CD4-positive, alpha-beta T cell treated with Interleukin-10 for 1 hour (primary cell): ENCODE results near the gene TCF4.
A peak's percentile ranks its signal among the peaks of the same experiment; 100 is the strongest.

Experiments used
- DNase-seq: peaks from one replicate; pipeline ENCODE4 v3.0.0-alpha.2; 2020

The TCF4 gene

GRCh38 chr18:55541571-55541970 is 46.4 kb downstream of the TCF4 start:
- DNase-seq = no peak

- no peak for DNase-seq
Observed at GRCh38 chr18:55539240-55539639, 48.8 kb downstream of the TCF4 start.

DNA sequence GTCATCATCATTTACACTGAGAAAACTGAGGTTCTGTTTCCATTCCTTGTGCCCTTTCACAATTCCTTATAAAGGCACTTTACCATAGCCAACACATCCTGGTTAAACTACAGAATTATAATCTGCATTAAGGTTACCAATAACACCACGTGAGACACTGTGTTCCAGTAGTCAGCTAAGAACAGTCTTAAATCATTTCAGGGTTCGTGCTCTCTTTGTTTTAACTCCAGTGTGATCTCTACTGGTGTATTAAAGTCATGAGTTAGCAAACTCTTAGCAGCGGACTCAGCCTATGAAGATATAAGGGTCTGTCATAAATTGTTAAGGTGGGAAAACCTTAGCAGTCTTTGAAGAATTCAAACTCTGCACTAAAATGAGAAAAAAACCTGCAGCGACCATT is 53.0 kb downstream of the TCF4 start:
- no peak for DNase-seq

DNA sequence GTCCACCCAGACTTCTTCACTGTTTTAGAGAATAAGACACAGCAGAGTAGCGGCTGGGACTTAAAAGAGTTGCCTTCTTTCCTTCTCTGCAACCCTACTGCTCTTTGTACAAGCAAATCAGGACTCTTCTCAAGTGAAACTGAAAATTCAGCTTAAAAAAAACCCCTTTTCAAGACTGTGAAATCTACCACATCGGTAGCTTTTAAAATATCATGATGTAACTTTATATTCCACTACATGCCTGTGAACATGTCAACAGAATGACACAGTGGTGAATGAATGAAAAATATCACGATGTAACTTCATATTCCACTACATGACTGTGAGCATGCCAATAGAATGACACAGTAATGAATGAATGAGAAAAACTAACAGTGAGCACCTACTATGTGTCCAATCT is 53.4 kb downstream of the TCF4 start:
- DNase-seq = no peak

- no peak for DNase-seq
Observed at GRCh38 chr18:55530166-55530565, 57.8 kb downstream of the TCF4 start.

DNA sequence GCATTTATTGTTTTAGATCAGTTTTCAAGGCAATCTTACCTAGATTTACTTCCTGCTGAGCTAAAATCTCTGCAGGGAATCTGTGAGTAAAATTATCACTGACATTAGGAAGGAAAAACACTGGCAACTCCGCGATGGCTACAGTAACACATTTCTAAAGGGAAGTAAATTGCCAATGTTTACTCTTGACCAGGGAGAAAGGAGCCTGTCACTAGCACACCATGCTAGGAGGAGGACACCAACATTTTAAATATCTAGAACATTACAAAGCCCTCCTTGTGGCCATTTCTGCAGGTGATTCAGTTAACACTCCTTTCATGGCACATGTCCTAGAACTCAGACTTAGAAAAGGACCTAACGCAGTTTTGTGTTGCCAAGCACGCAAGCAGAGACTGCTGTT is 58.4 kb downstream of the TCF4 start:
- no peak for DNase-seq

- no peak for DNase-seq
Observed at GRCh38 chr18:55525845-55526244, 62.1 kb downstream of the TCF4 start.

DNA sequence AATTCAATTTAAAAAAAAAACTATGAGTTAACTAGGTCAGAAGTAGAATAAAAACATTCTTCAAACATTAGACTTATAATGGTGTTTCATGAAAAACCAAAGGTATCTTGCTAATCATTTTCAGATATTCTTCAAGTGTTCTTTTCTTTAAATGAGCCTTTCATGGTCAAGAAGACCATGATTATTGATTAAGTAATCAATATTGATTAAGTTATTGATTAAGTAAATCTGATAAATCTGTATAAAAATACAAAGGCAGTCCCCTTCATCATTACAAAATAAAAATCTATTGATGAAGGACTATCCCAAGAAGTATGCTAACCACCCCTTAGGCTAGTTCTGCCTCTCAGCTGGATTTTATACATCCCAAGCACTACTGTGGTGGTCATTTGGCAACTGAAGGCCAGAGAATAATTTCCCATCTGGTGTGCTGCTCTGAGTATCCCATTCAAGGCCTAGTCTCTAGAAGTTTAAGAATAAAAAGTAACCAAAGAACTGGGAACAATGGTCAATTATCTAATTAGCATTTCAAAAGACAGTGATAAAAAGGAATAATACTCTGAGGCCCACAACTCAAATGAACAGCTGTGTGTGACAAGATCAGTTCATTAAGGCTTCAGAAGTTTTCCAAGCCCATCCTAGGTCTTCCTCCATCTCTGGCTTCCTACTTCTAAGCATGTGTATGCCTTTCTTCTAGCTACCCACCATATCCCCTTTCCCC is 63.5 kb downstream of the TCF4 start:
- DNase-seq = no peak

DNA sequence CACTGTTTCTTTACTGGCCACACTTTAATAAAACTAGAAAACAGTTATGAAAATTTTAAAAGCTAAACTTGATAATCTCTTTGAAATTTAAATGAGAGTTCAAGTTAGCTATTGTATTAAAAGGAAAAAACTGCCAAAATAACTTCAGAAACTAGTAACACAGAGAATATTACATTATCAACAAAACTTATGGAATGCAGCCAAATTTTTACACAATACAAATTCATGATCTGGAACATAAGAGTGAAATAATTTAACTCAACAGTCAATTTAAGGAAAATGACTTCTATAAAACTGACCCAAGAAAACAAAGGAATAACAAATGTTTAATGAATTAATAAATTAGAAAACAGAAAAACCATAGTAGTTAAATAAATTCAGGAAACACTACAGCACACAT is 65.0 kb downstream of the TCF4 start:
- DNase-seq = no peak

- DNase-seq = peak; percentile 4
Observed at GRCh38 chr18:55522011-55522410, 66.0 kb downstream of the TCF4 start.

GRCh38 chr18:55517055-55517454 is 70.9 kb downstream of the TCF4 start:
- DNase-seq = no peak

- no peak for DNase-seq
Observed at GRCh38 chr18:55515941-55516710, 71.9 kb downstream of the TCF4 start.

DNA sequence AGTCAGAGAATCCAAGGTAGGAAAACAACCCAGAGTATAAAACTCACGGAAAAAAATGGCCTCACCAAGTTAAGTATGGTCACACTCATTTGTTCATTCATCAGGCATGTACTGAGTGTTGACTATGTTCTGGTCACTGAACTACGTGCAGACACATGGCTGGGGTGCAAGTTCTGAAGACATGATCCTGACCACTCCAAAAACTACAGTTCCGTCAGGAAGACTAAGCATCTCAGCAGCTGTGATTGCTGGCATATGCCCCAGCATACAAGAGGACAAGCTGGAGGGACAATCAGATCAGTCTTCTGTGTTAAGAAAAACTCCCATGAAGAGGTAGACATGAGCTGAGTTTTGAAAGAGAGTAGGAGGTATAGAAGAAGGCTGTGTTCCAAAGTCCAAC is 72.8 kb downstream of the TCF4 start:
- DNase-seq = no peak

DNA sequence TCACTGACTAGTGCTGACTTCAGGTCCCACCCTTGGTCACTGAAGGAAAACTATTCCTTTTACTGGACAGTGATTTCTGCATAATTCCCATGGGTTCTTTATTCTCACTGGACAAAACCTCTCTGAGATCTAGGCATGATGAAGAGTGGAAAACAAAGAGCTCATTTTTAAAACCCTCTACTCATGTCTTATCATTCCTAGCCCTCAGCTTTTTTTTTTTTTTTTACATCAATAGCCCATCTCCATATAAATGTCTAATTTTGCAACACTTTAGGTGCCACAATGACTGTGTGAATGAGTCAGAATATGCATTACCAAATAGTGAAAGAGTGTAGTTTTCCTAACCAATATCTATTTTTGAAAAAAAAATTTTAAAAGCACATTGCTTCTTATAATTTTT is 74.8 kb downstream of the TCF4 start:
- no peak for DNase-seq

GRCh38 chr18:55511277-55511676 is 76.7 kb downstream of the TCF4 start:
- no peak for DNase-seq

GRCh38 chr18:55510809-55511208 is 77.2 kb downstream of the TCF4 start:
- no peak for DNase-seq

DNA sequence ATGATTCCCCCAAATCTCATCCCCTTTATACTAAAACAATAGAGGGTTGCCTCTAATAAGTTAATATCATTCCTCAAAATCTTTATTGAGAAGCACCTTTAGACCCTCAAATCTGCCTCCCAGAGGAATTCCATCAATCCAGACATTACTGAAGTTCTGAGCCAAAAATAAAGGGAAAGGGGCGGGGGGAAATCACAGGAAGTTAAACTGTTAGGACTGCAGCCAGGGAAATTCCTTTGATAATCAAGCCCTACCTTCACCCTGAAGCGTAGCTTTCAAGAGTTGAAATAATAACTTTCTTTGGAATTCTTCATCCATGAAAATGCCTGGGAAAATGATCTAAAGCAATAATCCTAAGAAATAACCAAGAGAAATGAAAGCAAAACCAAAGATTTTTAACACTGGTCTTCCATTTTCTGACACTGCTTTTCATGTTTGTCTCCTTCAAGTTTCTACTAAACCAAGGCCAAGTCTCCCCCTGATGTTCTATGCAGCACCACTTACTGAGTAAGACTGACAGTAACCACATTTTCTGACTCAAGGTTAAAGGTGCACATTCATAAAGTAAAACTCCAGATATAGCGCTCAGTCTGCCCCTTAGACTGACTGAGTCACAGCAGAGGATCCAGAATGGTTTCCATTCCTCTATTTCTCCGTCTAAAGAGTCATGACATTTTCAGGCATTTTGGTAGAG is 78.2 kb downstream of the TCF4 start:
- no peak for DNase-seq

GRCh38 chr18:55508651-55509050 is 79.3 kb downstream of the TCF4 start:
- no peak for DNase-seq

DNA sequence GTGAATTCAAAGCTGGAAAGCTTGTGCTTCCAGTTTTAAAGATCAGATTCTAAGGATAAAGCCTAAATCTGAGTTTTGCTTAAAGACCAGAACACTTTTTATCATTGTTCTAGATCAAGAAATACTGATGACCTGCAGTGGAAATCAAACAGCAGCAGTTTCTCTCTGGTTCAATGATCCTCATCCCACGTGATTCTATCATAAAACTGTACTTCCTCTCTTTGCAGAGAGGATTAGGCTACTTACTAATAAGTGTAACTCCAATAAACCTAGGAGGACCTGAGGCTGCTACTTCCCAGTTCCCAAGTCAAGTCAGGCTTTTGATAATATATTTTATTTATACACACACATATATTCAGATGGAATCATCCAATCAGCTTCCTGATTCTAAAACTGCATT is 81.9 kb downstream of the TCF4 start:
- no peak for DNase-seq

GRCh38 chr18:55504808-55505207 is 83.2 kb downstream of the TCF4 start:
- DNase-seq = no peak

GRCh38 chr18:55503167-55503820 is 84.7 kb downstream of the TCF4 start:
- DNase-seq = no peak

DNA sequence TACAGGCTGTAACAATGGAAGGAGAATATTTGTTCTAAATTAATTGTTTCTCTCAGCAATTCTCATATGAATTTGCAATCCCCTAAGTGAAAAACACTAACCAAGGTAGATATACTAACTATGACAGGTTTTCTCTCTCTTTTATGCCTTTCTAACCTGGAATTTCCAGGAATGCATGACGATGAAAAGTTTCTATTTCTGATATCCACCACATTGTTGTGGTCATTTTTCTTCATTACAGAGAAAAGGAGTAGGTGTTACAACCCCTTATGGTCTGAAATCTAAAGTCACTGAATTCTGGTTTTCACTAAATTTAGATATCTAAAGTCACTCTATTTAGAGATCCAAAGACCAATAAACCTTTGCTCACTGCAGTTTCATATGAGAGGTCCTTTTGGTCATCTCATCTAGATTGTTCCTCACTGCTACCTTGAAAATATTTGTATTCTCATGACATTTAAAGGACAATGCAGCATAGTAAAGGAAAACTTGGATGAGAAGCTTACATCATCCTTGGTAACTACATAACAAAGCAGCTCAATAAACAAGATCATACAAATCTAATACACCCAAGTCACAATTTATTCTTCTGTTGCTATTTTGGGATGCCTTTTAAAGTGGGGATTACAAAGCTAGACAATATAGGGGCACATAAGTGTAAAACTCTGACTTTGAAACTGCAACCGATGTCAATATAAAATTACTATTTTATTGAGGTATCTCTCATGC is 85.8 kb downstream of the TCF4 start:
- DNase-seq = no peak

DNA sequence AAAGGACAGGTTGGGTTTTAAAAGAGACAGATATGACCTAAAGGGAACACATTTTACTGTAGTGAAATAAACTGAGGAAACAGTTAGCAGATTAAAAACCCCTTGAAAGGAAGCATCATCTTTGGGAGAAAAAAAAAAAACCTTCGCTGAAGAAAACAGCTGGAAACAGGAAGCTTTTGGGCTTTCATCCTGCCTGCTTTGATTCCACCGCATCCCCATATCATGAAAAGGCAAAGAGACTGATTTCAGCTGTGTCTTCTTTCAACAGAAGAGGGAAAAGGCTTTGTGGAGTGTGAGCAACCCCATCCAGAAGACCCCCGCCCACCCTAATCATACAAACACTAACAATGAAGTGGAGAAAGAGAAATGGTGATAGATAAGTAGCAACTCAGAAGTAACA is 86.4 kb downstream of the TCF4 start:
- DNase-seq = no peak
